Heart left ventricle (tissue), 13 donors: ENCODE data around the gene CHRNB4.

Experiments used
- POLR2A ChIP-seq, 2 donors: fragments of 450-650 bp; IDR thresholded peaks; one replicate each; pipeline ENCODE4 v1.6.1; 2017; ENCODE audit warnings: antibody characterized with exemption in 2 of 2, mild to moderate bottlenecking in 2 of 2, moderate library complexity in 2 of 2
- TF ChIP-seq, protein P1 (sequence below), 12 donors: fragments of 200-600 bp; sonication (generic) in 4 of 12; IDR thresholded peaks; one replicate each; pipeline versions ENCODE4 v1.5.0 to v1.8.0; 2018 to 2022; ENCODE audit warnings: antibody characterized with exemption in 12 of 12, mild to moderate bottlenecking in 5 of 12
- donor health status: ischemic (EF 13 %, LVEDD 7.1; RV severe dilation, severe dysfunction).
- donor health status: DM: no; HTN: yes; CAD: no.
- donor health status: DM: no; HTN: no; CAD: no.
- donor health status: ischemic (EF 25% LVEDD 6.9; RV normal size, moderate dysfunction).
- donor health status: ischemic (EF 25% LVEDD 5.7; RV mildly dilated, moderate dysfunction).
- donor health status: ischemic (EF 35%, LVEDD 5.7; RV mildly dilated, moderate dysfunction).
- donor health status: nonischemic (EF 11% LVEDD 7.7; RV severe dilation, severe dysfunction).
- donor health status: DM: yes; HTN: yes; CAD: no.
- donor health status: PGD.
- donor health status: ischemic (EF 29% LVEDD 5.4; RV normal size, mild dysfunction).
- donor health status: nonischemic (EF 23%, LVEDD 6.1; RV moderate dilation, normal function).

DNA sequence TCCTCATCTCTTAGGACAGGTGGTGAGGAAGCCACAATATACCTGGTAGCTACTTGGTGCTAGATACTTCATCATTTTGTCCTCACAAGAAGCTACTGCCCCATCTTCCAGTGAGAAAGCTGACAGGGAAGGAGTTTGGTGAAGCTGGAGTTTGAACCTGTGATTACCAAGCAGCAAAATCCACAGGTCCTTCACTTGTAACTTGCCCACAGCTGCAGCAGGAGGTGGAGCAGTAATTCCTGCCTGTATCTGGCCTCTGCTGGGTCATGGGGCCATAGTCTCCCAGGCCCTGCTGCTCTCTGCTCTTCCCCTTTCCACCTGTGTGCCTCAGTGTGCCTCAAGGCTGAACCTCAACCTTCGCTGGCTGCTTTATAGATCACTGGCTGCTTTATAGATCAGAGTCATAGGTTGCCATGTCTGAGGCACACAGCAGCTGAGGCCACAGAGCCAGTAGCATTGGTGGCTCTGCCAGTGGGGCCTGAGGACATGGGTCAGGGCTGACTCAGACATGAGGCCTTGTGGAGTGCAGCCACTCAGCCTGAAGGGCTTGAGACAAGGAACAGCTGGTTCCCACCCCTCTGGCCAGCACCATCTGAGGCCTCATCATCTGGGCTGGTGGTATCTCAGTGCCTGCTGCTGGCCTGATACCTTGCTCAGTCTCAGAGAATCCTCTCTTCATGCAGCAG lies 11.1 kb upstream of the CHRNB4 start:
- TF ChIP-seq, protein P1, sequence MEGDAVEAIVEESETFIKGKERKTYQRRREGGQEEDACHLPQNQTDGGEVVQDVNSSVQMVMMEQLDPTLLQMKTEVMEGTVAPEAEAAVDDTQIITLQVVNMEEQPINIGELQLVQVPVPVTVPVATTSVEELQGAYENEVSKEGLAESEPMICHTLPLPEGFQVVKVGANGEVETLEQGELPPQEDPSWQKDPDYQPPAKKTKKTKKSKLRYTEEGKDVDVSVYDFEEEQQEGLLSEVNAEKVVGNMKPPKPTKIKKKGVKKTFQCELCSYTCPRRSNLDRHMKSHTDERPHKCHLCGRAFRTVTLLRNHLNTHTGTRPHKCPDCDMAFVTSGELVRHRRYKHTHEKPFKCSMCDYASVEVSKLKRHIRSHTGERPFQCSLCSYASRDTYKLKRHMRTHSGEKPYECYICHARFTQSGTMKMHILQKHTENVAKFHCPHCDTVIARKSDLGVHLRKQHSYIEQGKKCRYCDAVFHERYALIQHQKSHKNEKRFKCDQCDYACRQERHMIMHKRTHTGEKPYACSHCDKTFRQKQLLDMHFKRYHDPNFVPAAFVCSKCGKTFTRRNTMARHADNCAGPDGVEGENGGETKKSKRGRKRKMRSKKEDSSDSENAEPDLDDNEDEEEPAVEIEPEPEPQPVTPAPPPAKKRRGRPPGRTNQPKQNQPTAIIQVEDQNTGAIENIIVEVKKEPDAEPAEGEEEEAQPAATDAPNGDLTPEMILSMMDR (IDR thresholded peaks at IDR 0.05) = no peak
- TF ChIP-seq POLR2A (IDR thresholded peaks at IDR 0.05) = no peak
